T-helper 2 cell (primary cell): ENCODE data around the gene ABCC12.
"Not testable (repeated sequence)": the region's sequence is repeated elsewhere in the genome, so short reads cannot be mapped to it uniquely, and the experiment has no call there.

Experiments
- DNase-seq, 5 experiments: peaks; one replicate each; pipeline versions ENCODE4 v3.0.0 to v3.0.0-alpha.2; 2012 to 2022
- total RNA-seq, 2 donors: gene quantifications; one replicate each; lab custom pipeline; 2026; lab: John Stamatoyannopoulos, UW

The ABCC12 gene
- 0 reads per million in 2 donors for total RNA-seq

GRCh38 chr16:48155926-48156789 is at the start of gene ABCC12:
TSS of gene ABCC12 (minus strand) at chr16:48155993. CDS start at chr16:48146424, 9,569 bp downstream.
- no peak for DNase-seq

GRCh38 chr16:48204825-48205151 is 49.0 kb upstream of the ABCC12 start:
- no peak for DNase-seq

GRCh38 chr16:48203974-48204824 is 48.4 kb upstream of the ABCC12 start:
- no peak for DNase-seq

- no peak for DNase-seq
Measured at GRCh38 chr16:48201515-48202201, 45.9 kb upstream of the ABCC12 start.

GRCh38 chr16:48197294-48197693 is 41.5 kb upstream of the ABCC12 start:
- no peak for DNase-seq

GRCh38 chr16:48194828-48195556 is 39.2 kb upstream of the ABCC12 start:
- DNase-seq = no peak

- no peak for DNase-seq
Measured at GRCh38 chr16:48193846-48194245, 38.1 kb upstream of the ABCC12 start.

GRCh38 chr16:48188449-48189102 is 32.8 kb upstream of the ABCC12 start:
- DNase-seq = peak in 1 of 5 experiments; percentile 77

GRCh38 chr16:48187779-48188178 is 32.0 kb upstream of the ABCC12 start:
- no peak for DNase-seq

- no peak for DNase-seq
Measured at GRCh38 chr16:48184681-48185080, 28.9 kb upstream of the ABCC12 start.

- no peak for DNase-seq
Measured at GRCh38 chr16:48182979-48183537, 27.3 kb upstream of the ABCC12 start.

GRCh38 chr16:48181746-48182520 is 26.1 kb upstream of the ABCC12 start:
- not testable (repeated sequence) for DNase-seq

- no peak for DNase-seq
Measured at GRCh38 chr16:48180868-48181480, 25.2 kb upstream of the ABCC12 start.

- no peak for DNase-seq
Measured at GRCh38 chr16:48176635-48177408, 21.0 kb upstream of the ABCC12 start.

- no peak for DNase-seq
Measured at GRCh38 chr16:48173889-48174288, 18.1 kb upstream of the ABCC12 start.

- no peak for DNase-seq
Measured at GRCh38 chr16:48172682-48173081, 16.9 kb upstream of the ABCC12 start.

- no peak for DNase-seq
Measured at GRCh38 chr16:48169896-48170295, 14.1 kb upstream of the ABCC12 start.

- DNase-seq = no peak
Measured at GRCh38 chr16:48168075-48168474, 12.3 kb upstream of the ABCC12 start.

GRCh38 chr16:48166617-48167016 is 10.8 kb upstream of the ABCC12 start:
- DNase-seq = not testable (repeated sequence)
